Pancreas (tissue), 10 donors: ENCODE results near the gene EIF3I. TPM values are rescaled to one million over a fixed set of nuclear protein-coding genes. Genes with fewer than 3 reads are reported as not detected.

Experiments
- ATAC-seq, 4 donors: fragments of 200-7000 bp; cut with Tn5 transposase; one replicate each; pipeline versions ENCODE4 v1.8.0 to v1.9.1; 2020; ENCODE audit warnings: mild to moderate bottlenecking in 4 of 4, moderate library complexity in 4 of 4
- DNase-seq, 6 donors: peaks; one replicate each; pipeline ENCODE4 v3.0.0-alpha.2; 2020
- FAIRE-seq: peaks from 2 replicates; lab custom pipeline; 2012; peaks lifted over from hg19 to GRCh38; lab: Jason Lieb, UNC
- H3K27ac ChIP-seq, 4 donors: fragments of 200-600 bp; sonication (generic); 1 replicate in 3 of 4; 2 replicates in 1 of 4; pipeline versions ENCODE4 v1.5.0 to v1.8.0; 2020
- H3K27me3 ChIP-seq, 4 donors: fragments of 200-600 bp; one replicate each; pipeline ENCODE4 v1.8.0; 2021
- H3K36me3 ChIP-seq, 3 donors: fragments of 200-600 bp; sonication (generic) in 1 of 3; one replicate each; pipeline versions ENCODE4 v1.5.0 to v1.8.0; 2020 to 2021
- H3K4me1 ChIP-seq, 3 donors: fragments of 200-600 bp; one replicate each; pipeline ENCODE4 v1.8.0; 2021
- H3K4me3 ChIP-seq, 4 donors: fragments of 200-600 bp; sonication (generic) in 2 of 4; one replicate each; pipeline versions ENCODE4 v1.5.0 to v1.8.0; 2020 to 2021
- H3K9me3 ChIP-seq, 4 donors: fragments of 200-600 bp; one replicate each; pipeline ENCODE4 v1.8.0; 2021
- WGBS, 2 donors: extraction: QIAGEN DNeasy Blood & Tissue Kit; methylation state at CpG; one replicate each; pipeline ENCODE4 v1.1.7; 2013; 5-methylcytosine and 5-hydroxymethylcytosine counted together
- intact Hi-C, 3 donors: fragments of 100-400 bp; cut with DNase I; formaldehyde crosslinking; loops; one replicate each; pipeline versions ENCODE4 v1.11.1 to v1.14.2; 2022
- polyA plus RNA-seq, 2 donors: library from polyadenylated mRNA; stranded (reverse); fragments of 200-250 nt; gene quantifications; one replicate each; pipeline ENCODE4 v1.2.3, GENCODE V29; 2013
- total RNA-seq, 6 donors: library from RNA; stranded (reverse); fragmentation: NEBNext Ultra II Directional in 4 of 6; extraction: Animal tissue kit (Norgen Biotek cat#: 25700) in 4 of 6; gene quantifications; one replicate each; pipeline versions ENCODE4 v1.2.1 to v1.2.4, GENCODE V29; 2021 to 2023
- TF ChIP-seq, protein P1 (sequence below), 4 donors: fragments of 200-600 bp; sonication (generic) in 3 of 4; IDR thresholded peaks; one replicate each; pipeline versions ENCODE4 v1.5.0 to v1.8.0; 2021; ENCODE audit warnings: antibody characterized with exemption in 4 of 4
- donor health status: healthy with polysubstance abuse.
- donor health status: DM: no; HTN: no; CAD: no; lungs with moderate emphysema.
- donor health status: DM: no; HTN: no; CAD: no.
- donor health status: control.
- donor health status: control.
- donor health status: Bipolar disorder and iron deficiency.
- donor health status: DM: yes; HTN: yes; CAD: no.
- donor health status: DM: no; HTN: no; CAD: no.
- donor health status: DM: no; HTN: no; CAD: no.
- donor health status: DM: yes; HTN: yes; CAD: no.

The EIF3I gene
- total and polyA plus RNA-seq, 8 donors, result 63.4 to 107 (median 84.7) TPM

DNA sequence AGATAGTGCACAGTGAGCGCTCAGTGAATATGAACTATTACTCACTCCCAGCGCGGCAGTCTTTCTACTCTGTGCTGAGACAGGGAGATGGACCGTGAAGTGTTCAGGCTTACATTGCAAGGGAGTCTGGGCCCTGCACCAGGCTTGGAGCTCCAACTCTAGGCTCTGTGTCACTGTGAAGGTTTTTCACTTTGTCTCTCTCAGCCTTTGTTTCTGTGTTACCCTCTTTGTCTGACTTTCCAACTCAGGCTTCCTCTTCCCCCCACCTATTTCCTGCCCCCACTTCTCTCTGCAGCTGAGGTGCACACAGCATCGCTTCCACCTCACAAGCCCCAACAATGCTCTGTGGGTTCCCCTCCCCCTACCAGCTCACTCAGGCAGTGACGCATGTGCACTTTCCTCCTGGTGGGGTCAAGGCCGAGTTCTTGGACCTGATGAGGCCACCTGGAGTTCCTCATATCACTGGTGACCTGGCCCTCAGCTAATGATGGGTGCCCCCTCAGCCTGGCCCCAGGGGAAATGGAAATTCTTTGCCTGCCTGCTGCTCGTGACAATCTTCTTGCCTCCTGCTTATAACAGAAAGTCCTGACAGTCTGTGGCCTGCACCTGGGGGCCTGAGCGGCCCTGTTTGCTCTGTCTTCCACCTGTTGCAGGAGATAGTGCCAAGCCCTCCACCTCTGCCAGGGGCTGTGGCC, 27.8 kb downstream of the EIF3I start:
- Histone ChIP-seq H3K36me3 (no peaks in the 10 kb centered on the region), H3K9me3 (no peaks in the 10 kb centered on the region), H3K27ac (peak overlapping the region in 1 of 4 donors; percentile 37), H3K27me3 (no peaks in the 10 kb centered on the region), H3K4me3 (no peak overlapping the region), H3K4me1 (peaks cover 0 to 5% (median 0%) of the 10 kb centered on the region in 3 donors)
- TF ChIP-seq, protein P1, sequence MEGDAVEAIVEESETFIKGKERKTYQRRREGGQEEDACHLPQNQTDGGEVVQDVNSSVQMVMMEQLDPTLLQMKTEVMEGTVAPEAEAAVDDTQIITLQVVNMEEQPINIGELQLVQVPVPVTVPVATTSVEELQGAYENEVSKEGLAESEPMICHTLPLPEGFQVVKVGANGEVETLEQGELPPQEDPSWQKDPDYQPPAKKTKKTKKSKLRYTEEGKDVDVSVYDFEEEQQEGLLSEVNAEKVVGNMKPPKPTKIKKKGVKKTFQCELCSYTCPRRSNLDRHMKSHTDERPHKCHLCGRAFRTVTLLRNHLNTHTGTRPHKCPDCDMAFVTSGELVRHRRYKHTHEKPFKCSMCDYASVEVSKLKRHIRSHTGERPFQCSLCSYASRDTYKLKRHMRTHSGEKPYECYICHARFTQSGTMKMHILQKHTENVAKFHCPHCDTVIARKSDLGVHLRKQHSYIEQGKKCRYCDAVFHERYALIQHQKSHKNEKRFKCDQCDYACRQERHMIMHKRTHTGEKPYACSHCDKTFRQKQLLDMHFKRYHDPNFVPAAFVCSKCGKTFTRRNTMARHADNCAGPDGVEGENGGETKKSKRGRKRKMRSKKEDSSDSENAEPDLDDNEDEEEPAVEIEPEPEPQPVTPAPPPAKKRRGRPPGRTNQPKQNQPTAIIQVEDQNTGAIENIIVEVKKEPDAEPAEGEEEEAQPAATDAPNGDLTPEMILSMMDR (IDR thresholded peaks at IDR 0.05), result no peak
- peak in 1 of 6 donors; percentile 64 for DNase-seq
- peak in 3 of 4 donors; percentile 13 to 18 (median 15) for ATAC-seq
- intact Hi-C loops, result no loop called here
- WGBS, 2 donors, result 57 to 58% methylated on average over 9 of the region's 9 CpGs
- FAIRE-seq, result no peak

DNA sequence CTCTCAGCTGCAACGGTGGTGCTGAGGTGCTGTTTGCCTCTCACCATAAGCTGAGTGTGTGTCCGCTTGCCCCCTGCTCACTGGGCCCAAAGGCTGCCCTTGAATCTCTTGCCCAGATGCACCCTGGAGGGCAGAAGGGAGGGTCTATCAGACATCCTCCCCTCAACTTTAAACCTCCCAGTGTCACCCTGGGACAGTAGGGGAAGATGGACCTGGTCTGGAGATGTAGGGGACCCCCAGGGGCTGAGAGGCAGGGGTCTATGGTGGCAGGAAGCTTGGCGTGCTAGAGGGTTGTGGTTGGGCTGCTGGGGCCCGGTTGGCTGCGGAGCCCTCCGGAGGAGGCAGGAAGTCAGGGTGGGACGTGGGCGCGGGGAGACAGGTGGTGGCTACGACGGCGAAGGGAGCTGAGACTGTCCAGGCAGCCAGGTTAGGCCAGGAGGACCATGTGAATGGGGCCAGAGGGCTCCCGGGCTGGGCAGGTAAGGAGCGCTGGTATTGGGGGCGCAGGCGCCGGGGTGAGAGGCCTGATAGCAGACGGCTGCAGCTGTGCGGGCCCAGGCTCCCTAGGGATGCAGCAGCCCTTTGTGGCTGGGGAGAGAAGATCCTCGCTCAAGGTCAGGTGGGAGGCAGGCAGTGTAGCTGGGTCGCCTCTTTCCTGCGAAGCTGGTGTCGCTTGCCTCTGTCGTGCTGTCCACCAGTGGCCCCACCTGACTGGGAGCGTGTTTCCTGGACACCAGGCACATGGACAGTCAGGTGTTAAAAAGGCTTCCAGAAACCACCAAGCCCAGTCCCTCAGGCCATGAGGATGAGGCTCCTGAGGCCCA, 28.9 kb downstream of the EIF3I start, which contains the start of gene LCK:
LCK (plus strand) TSS at position 373 of the 824 bp plus-strand sequence. CDS start 23,065 bp downstream, outside the sequence.
- intact Hi-C loops, result no loop called here
- WGBS, 2 donors, result 77 to 86% methylated on average over 25 of the region's 25 CpGs
- Histone ChIP-seq H3K27ac (no peak within 1 kb of the TSS), H3K4me3 (no peak within 1 kb of the TSS), H3K4me1 (peaks cover 0 to 5% (median 0%) of the 10 kb centered on the region in 3 donors), H3K36me3 (no peaks in the 10 kb centered on the region), H3K27me3 (no peaks in the 10 kb centered on the region), H3K9me3 (no peaks in the 10 kb centered on the region)
- TF ChIP-seq, protein P1 (IDR thresholded peaks at IDR 0.05), result no peak
- DNase-seq (no peak), FAIRE-seq (no peak), ATAC-seq (no peak)

DNA sequence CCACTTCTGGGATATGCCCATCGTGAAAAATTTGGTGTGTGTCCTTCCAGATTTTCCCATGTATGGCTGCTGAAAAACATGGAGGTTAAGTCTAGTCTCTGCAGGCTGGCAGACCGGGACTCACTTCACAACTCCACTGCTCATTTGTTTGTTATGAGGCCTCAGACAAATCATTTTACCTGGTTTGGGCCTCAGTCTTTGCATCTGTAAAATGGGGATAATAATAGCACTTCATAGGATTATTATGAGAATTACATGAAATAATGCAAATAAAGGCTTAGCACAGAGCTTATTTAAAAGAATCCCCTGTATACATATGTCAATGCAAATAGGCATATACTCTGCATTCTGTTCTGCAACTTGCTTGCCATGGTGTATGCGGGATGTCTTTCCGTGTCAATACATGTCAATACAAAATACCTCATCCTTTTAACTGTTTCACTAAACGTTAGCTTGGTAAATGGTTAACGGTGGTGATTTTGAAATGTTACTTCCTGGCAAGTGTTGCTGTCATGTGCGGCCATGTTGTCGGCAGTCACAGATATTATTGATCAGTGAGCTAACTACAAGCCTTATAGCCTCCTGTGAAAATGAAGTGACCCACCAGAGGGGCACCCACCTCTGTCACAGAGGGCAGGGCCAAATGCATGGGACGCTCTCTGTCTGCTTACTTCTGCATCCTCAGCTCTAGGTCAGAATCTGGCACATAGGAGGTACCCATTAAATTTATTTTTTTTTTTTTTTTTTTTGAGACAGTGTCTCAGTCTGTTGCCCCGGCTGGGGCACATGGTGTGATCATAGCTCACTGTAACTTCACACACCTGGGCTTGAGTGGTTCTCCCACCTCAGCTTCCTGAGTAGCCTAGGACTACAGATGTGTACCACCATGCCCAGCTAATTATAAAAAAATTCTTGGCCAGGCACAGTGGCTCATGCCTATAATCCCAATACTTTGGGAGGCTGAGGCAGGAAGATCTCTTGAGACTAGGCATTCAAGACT, 33.2 kb downstream of the EIF3I start:
- Histone ChIP-seq H3K4me3 (no peak overlapping the region), H3K27ac (no peak overlapping the region), H3K27me3 (no peaks in the 10 kb centered on the region), H3K36me3 (no peaks in the 10 kb centered on the region), H3K9me3 (no peaks in the 10 kb centered on the region), H3K4me1 (no peaks in the 10 kb centered on the region)
- DNase-seq (no peak), FAIRE-seq (no peak), ATAC-seq (no peak)
- 62 to 66% methylated on average over 10 of the region's 10 CpGs for WGBS, 2 donors
- intact Hi-C loops, result no loop called here
- TF ChIP-seq, protein P1 (IDR thresholded peaks at IDR 0.05), result no peak

DNA sequence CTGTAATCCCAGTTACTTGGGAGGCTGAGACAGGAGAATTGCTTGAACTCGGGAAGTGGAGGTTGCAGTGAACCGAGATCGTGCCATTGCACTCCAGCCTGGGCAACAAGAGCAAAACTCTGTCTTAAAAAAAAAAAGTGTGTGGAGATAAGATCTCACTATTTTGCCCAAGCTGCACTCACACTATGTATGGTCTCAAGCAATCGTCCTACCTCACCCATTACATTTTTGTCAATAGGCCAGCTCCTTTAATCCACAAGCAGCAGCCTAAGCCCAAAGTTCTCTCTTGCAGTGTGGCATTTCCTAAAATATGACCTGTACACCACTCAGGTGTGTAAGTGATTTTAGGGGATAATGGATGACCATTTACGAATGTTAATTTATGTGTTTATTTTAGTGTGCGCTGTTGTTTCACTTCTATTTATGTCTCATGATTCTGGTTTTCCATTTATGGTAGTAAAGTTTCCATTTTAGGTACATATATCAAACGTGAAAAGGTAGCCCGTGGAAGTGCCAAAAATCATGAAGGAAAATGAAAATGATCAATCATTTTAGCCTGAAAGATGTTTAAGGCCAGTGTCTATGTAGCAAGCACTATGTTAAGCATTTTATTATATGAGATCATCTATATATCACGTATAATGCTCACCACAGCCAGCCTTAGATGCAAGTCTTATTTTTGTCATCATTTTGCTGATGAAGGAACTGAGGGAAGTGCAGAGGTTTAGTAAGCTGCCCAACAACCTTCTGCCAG, 34.4 kb downstream of the EIF3I start:
- no peaks in the 10 kb centered on the region for H3K36me3 ChIP-seq
- H3K27me3 ChIP-seq, result no peaks in the 10 kb centered on the region
- H3K9me3 ChIP-seq, result no peaks in the 10 kb centered on the region
- ATAC-seq (no peak), FAIRE-seq (no peak), DNase-seq (no peak)
- H3K4me3 ChIP-seq, result no peak overlapping the region
- TF ChIP-seq, protein P1 (IDR thresholded peaks at IDR 0.05), result no peak
- 71 to 73% methylated on average over 9 of the region's 9 CpGs for WGBS, 2 donors
- H3K4me1 ChIP-seq, result no peaks in the 10 kb centered on the region
- H3K27ac ChIP-seq, result no peak overlapping the region
- intact Hi-C loops, result no loop called here
